Cardiac septum (tissue), 1 donor: ENCODE data around the gene PPP1R37. TPM values are rescaled to one million over a fixed set of nuclear protein-coding genes. Genes with fewer than 3 reads are reported as not detected.

Experiments
- DNase-seq: peaks from one replicate; pipeline ENCODE4 v3.0.0-alpha.2; 2020; ENCODE audit warnings: low spot score
- intact Hi-C: fragments of 100-400 bp; cut with DNase I; formaldehyde crosslinking; loops from one replicate; pipeline ENCODE4 v1.14.0; 2022
- total RNA-seq: library from RNA; stranded (reverse); fragmentation: NEBNext Ultra II Directional; extraction: Animal tissue kit (Norgen Biotek cat#: 25700); gene quantifications from one replicate; pipeline ENCODE4 v1.2.1, GENCODE V29; 2021
- donor health status: DM: no; HTN: no; CAD: no.

PPP1R37 gene
- total RNA-seq, 1 donor from 2014 or later: 18.6 TPM

DNA sequence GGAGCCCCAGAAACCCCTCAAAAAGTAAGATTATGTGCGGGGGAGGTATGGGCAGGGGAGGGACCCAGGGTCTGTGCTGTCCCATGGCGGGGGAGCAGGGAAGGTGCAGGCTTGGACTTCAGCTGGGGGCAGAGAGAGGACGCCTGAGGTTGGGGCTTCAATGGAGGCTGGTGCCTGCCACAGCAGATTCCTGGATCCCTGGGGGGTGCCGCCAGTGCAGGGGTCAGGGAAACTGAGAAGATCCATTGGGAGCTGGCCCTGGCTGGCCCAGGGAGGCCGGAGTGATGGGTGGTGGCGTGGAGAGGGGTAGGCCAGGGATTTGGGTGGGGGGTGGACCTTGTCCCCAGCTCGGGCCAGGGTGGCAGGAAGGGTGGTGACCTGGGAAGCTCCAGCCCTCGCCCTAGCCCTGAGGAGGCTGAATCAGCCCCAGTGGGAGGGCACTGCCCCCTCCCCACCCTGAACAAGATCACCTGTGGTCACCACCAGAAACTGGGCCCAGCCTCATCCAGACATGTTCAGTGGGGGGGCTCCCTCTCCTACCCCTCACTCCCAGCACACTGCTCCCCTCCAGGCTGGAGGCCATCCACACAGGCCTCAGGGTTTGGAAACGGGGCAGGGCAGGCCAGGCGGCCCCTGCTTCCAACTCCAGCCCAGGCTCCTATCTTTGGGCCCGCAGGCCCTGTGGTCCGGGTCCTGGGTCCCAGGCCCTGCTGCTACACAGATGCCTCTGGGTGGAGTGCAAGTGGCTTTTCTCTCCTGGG, 66.4 kb downstream of the PPP1R37 start:
- DNase-seq: no peak
- intact Hi-C loops: no loop called here

DNA sequence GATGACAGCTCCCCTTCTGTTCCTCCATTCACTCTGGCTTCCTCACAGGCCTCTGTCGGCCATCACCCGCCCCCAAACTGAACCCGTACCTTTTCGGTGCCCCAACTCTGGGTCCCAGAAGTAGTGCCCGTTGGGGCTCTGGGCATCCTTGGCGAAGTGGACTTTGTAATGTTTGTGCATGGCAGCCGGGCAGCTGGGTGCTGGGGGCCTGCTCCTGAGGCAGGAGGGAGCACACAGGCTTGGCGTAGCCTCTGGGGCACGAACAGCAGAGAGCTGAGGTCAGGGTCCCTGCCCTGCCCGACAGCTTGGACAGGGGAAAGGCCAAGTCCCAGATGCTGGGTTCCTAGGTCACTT, 67.0 kb downstream of the PPP1R37 start:
- DNase-seq: no peak

DNA sequence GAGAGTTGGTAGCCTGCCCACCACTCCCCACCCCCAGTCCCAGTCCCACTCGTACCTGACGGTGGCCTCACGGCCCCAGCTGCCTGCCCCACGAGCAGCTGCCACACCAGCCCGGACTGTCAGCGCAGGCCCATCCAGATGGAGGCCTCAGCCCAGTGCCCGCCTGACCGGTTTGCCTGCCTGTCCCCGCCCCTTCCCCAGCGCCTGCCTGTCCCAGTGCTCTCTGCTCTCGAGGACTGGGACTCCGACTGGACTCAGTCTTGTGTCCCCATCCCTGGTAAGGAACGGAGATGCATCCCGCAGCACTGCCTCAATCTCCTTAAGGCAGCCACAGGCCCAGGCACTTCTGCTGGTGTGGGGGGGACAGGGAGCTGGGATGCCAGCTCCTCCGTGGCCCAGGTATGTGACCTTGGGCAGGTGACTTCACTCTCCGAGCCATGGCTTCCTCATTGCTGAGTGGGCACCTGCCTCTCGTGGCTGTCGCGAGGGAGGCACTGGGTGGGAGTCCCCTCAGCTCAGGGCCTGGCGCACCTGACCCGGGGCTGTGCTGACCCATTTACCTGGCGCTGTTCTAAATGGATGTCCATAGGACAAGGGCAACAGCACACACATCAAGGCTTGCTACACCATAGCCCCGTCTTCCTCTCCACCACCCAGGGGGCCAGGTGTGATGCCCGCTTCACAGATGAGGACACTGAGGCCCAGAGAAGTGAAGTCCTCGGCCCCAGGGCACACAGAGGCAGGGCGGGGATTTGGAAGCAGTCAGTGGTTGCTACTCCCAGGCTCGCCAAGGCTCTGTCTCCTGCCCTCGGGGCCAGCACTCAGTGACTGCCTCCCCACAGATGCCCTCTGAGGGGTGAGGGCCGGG, 68.1 kb downstream of the PPP1R37 start, which contains the start of gene NKPD1:
Gene NKPD1, minus strand, starts transcription at position 113 of the 868 bp plus-strand sequence. CDS start 832 bp downstream, outside the sequence.
- no peak for DNase-seq
- intact Hi-C loops: no loop called here

More for the DNA sequence above, 67.0 kb downstream of the PPP1R37 start:
- intact Hi-C loops: no loop called here

DNA sequence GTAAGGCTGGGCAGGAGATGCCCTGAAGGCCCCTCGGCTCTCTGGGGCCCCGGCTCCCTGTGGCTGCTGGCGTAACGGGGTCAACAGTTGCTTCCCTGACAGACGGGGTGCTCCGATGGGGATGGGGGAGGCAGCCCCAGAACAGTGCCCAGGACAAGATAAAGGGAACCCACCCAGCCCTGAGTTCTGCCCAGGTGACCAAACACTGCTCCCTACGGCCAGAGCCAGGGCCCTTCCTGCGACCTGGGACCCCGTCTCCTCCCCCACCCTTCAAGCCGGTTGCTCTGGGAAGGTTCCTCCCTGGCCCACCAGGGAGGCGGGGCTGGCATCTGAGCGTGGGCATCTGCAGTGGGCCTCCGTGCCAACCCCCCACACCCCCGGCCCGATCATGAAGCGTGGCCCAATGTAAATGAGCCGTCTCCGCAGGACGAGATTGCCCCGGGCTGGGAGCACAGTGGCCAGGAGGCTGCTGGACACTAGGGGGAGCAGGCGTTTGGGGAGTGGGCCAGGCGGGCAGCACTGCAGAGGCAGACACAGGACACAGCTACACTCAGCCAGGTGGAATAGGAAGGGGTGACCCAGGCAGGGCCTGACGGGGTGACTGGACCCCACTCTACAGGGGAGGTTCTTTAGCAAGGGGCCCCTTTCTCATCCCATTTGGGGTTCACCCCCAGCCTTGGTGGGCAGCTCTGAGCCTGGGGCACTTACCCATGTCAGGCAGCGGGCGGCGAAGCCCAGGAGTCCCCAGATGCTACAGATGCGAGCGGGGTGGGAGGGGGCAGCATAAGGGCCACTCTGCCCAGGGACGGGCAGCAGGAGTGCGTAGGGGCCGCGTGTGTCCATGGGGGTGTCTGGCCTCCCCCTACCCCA, 69.0 kb downstream of the PPP1R37 start:
- DNase-seq: no peak
- intact Hi-C loops: no loop called here

DNA sequence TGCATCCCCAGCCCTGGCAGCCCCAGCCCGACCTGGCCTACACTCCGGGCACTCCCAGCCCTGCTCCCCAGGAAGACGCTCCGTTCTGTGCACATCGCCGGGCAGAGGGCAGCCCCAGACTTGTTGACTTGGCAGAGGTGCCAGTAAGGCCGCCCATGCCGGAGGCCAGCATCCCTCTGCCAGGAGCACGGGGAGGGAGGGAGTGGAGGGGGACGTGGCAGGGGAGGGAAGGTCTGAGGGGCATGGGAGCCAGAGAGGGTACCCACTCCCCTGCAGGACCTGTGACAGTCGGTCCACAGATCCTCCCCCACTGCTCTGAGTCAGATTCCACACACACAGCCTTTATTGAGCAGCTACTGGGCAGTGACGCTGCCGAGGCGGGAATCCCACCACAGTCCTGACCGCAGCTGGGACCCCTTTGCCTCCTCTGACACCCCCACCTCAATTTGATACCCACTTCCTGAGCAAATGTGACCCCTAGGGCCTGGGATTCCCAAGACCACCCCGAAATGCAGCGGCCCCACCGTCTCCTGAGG, 69.7 kb downstream of the PPP1R37 start:
- DNase-seq: no peak
- intact Hi-C loops: no loop called here

DNA sequence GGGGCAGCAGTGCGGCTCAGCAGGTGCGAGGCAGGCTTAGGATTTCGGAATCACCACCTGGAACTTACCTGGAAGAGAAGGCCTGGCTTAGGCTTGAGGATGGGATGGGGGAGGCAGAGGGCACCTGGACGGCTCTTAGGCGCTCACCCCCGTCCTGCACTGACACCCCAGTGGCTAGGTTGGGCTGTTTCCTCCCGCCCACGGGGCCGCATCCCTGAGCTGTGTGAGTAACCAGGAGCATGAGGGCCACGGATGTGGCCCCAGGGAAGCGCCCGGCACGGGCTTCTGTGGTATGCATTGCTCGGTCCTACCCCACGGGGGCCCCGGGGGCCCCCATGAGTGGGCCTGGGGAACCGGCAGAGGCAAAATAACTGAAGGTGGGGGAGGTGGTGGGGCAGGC, 70.2 kb downstream of the PPP1R37 start:
- DNase-seq: no peak
- intact Hi-C loops: no loop called here

DNA sequence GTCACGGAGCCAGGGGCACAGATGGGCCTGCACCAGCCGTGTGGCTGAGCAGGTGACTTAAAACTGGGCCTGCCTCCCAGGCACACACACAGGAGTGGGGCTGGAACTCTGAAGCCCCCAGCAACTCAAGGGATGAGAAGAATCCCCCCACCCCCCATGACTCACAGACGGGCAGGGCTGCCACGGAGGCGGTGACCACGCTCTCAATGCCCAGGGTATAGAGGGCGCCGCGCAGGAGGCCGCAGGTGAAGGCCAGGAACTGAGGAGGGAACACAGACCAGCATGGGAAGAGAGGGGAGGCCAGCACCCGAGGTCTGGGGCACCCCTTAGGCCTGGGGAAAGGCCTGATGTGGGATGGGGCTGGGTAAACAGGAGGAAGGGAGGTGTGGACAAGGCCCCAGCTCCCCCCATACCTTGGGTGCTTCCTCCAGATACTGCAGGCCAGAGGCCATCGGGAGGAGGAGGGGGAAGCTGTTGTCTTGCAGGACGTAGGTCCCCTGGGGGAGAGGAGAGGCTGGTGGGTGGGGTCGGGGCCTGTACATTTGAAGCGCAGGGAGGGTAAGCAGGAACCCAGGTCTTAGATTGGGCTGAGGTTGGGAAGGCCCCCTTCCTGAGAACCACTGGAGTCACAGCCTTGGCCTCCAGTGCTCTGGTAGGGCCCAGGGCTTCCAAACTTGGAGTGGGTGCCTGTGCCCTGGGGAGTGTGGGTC, 70.9 kb downstream of the PPP1R37 start:
- intact Hi-C loops: no loop called here

DNA sequence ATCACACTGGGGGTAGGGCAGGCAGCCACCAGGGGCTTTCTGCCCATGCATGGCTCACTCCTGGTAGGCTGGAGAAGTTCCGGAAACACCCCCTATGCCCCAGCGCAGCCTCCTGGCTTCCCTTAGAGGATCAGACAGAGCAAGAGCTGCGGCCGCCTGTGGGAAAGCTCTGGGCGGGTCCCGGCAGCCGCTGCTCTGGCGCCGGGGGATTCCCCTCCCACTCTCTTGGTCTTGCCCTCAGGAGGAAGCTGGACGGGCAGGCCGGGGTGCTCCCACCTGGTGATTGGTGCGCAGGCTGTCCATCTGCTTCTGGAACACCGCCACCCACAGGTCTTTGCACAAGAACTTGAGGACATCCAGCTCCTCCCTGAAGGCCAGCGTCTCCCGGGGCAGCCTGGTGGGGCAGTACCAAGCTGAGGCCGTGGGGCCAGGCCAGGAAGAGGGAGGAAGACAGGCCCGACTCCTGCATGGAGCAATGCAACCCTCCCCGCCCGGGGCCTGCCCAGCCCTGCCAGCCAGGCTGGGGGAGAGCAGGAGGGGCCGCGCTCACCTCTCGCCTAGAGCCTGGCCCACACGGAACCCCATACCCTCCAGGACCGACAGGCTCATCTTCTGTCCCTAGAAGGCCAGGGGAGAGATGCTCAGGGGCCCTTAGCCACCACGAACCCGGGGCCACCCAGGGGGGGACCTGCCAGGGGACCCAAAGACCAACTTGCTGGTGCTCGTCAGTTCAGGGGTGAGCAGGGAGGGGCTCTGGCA, 71.8 kb downstream of the PPP1R37 start:
- intact Hi-C loops: no loop called here
- DNase-seq: no peak

More for the DNA sequence above, 70.9 kb downstream of the PPP1R37 start:
- DNase-seq: no peak

DNA sequence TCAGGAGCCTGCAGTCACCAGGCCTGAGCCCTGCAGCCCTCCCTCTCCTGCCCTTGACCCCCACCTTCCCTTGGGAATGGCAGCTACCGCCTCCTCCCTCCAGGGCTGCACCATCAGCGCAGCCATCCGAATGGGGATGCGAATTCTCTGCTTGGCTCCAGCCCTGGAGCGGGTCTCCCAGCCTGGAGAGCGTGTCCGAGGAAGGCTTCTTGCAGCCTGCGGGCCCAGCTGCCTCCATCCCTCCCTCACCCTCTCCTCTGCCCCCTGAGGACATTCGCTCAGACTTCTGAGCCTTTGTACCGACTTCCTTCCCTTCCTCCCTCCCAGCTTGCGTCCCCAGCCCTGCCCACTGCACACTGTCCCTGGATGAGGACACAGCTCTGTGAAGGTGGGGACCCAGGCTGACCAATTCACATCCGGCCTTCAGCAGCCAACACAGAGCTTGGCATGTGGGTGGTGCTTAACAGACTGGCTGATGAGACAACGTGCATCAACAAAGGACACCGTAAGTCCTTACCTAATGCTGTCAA, 73.8 kb downstream of the PPP1R37 start:
- intact Hi-C loops: no loop called here
- DNase-seq: no peak

DNA sequence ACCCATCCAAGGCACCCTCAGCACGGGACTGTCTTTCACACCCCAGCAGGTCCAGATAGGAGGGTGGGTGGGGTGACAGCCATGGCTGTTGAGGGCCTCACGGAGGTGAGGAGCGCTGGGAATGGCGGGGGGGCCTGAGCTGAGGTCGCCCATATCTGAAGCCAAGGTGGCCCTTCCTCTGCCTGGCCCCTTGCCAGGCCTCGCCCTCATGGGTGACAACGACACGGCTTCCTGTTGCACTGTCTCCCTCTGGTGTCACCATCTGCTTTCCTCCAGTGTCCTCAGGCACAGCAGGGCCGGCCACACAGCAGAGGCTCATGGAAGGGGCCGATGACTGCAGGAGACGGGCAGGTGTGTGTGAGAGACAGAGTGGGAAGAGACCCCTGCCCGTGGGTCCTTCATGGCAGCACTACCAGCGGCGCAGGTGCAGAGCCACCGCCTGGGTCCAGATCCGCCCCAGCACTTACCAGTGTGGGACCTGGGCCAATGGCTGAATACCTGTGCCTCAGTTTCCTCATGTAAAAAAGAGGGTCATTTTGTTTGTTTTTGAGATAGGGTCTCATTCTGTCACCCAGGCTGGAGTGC, 75.9 kb downstream of the PPP1R37 start:
- intact Hi-C loops: no loop called here
- no peak for DNase-seq

DNA sequence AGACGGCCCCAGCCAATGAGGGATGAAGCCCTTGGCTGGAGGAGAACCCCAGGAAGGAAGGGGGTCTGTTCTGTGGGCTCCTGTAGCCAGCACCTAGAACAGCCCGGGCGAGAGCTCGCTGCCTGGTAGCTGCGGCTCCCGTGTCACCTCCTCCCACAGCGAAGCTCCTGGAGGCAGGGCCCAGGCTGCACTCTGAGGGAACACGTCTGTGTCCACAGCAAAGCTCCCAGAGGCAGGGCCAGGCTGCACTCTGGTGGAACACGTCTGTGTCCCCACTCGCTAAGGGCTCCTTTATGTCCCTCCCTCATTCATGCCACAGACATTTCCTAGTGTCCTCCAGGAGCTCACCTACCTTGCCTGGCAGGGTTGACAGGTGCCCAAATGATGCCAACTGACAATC, 76.6 kb downstream of the PPP1R37 start:
- intact Hi-C loops: no loop called here

DNA sequence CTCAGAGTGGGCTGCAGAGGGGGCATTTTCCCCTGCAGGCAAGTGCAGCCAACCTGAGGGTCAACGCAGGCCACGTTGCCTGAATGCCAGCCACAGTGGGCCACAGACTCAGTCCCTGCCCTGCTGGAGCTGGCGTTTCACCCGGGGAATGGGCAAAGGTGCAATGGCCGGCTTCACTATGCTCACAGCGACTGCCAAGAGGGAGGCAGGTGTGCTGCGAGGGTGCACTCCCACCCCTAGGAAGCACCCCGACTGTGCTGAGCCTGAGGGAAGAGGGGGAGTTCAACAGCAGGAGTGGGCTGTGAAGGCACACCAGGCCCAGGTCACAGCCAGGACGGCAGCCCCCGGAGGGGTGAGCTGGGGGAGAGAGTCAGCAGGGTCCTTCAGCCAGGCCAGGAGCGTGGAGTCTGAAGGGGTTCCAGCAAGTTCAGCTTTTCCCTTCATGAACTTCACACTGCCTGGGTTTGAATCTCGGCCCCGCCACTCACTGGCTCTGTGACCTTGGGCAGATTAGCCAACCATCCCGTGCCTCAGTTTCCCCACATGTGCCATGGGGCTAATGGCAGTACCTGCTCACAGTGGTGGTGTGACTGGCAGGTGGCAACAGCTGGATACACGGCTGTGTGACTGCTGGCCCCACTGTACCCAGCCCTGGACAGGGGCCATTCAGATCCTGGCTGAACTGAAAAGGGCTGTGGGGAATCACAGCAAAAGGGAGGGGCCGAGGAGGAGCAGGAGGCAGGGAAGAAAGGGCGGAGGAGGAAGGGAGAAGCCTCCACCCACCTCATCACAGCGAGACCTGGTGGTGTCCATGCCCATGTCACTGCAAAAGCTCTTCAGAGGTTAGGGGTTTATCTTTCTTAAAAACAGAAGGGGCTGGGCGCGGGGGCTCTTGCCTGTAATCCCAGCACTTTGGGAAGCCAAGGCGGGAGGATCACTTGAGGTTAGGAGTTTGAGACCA, 77.4 kb downstream of the PPP1R37 start:
- DNase-seq: no peak
- intact Hi-C loops: no loop called here

More for the DNA sequence above, 76.6 kb downstream of the PPP1R37 start:
- DNase-seq: no peak

DNA sequence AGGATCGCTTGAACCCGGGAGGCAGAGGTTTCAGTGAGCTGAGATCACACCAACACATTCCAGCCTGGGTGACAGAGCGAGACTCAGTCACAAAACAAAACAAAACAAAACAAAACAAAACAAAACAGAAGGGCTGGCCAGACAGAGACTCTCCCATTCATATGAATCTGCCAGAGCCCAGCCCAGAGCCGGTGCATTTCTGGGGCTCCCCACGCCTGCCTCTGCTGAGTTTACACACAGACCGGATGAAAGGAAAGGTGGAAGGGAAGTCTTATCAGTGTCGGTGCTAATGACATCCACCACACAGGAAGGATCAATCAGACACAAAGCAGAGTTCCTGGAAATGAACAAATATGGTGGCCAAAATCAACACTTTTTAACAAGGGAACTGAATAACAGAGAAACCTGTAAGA, 78.2 kb downstream of the PPP1R37 start:
- intact Hi-C loops: no loop called here
- no peak for DNase-seq

DNA sequence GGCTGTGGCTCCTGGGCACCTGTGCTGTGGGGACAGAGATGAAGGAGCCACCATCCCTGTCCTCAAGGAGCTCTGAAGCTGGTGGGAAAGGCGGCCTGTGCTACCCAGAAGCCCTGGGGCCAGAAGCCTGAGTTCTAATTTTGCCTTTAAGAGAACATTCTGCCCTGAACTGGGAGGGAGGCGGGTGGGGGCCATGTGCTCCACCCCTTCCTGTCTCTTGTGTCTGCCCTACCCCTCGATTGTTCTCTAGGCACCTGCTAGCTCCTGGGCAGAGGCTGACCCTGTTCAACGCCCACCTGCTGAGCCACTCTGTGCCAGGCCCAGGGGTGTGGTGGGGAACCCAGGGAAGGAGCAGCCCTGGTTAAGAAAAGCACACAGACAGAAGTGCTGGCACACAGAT, 79.2 kb downstream of the PPP1R37 start:
- DNase-seq: no peak
- intact Hi-C loops: no loop called here

DNA sequence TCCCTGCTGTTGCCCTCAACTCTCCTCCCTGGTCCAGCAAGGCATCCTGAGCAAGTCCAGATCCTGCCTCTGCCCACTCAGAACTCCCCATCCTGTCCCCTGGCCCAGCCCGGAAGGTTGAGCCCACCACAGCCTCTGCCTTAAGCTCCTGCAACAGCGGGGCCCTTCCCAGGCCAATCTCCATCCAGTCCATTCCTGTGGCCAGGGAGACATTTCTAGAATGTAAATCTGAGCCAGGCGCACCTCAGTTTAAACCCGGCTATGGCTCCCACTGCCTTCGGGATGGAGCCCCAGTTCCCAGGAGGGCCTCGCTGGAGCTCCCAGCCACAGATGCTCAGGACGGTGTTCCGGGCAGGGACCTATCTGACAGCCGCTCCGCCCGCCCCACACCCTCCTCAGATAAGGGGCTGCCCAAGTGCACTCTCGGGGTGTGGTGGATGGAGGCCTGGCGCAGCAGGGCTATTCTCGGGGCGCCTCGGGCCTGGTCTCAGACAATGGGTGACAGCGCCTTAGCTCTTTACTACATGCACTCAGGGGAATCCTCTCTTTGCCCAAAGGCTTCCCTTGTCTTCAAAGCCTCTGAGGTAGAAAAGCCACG, 79.7 kb downstream of the PPP1R37 start:
- intact Hi-C loops: no loop called here
- no peak for DNase-seq

DNA sequence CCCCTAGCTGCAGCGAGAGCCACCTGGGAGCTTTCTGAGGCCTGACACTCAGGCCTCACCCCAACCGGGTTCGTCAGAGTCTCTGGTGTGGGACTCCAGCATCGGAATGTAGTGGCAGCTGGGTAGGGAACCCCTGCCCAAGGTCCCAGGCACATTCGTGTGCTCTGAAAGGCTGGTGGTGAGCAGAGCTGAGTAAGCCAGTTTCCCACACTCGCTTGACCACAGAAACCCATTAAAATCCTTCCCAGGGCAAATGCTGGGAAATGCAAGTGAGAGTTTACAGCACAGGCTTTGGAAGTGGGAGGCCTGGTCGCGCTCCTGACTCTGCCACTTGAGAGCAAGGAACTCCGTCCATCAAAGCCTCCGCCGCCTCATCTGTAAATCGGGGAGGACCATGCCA, 80.8 kb downstream of the PPP1R37 start:
- intact Hi-C loops: no loop called here
- DNase-seq: no peak
